GM08714 (cell line): ENCODE data around the gene BEGAIN.

ENCODE experiments used
- H3K4me3 ChIP-seq: fragments of 200-500 bp; sonication (Bioruptor generic); 2 replicates; pipeline ENCODE4 v1.5.1; 2014; ENCODE audit warnings: mild to moderate bottlenecking, low read length, inconsistent platforms
- ZNF274 ChIP-seq: IDR thresholded peaks from 2 replicates; pipeline ENCODE4 v1.6.1; 2012; ENCODE audit warnings: mild to moderate bottlenecking, low read depth, low read length

BEGAIN gene

GRCh38 chr14:100593751-100594624 lies 6.8 kb upstream of the BEGAIN start:
- no peak for TF ChIP-seq ZNF274

DNA sequence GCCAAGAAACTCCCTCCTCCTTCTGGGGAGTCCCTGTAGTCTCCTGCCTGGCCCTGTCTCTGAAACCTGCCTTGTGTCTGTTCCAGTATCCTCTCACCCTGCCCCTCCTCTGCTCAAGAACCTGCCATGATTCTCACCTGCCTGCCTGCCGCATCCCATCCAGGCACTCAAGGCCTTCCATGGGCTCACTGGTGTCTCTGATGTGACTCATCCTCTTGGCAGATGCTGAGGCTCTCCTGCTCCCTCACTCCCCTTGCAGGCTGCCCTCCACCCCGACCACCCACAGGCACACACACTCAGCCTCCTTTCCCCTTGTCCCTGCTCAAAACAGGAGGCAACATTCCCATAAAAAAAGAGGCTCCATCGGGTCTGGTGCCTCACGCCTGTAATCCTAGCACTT lies 5.8 kb upstream of the BEGAIN start:
- H3K4me3 ChIP-seq, result no peak overlapping the region
- no peak for TF ChIP-seq ZNF274

More at GRCh38 chr14:100593751-100594624, 6.8 kb upstream of the BEGAIN start:
- H3K4me3 ChIP-seq, result no peak overlapping the region

DNA sequence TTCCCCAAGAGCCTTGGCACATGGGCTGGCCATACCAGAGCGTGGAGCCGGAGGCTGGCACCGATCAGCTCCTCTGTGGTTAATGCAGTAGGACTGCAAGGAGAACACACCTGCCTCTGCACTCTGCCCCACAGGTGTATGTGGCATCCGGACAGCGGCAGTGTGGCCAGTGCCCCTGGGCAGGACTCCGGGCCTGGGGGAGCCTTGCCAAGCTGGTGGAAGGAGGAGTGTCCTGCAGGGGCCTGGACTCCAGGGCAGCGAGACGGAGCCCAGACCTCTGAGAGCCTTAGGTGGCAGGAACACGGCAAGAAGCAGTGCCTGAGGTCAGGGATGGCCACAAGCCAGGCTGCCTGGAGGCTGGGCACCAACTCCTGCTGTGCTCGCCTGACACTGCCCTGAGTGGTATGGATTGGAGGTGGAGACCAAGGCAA lies 5.3 kb upstream of the BEGAIN start:
- H3K4me3 ChIP-seq, result no peak overlapping the region
- no peak for TF ChIP-seq ZNF274

- no peak overlapping the region for H3K4me3 ChIP-seq
- TF ChIP-seq ZNF274, result no peak
Measured at GRCh38 chr14:100591453-100592371, 4.5 kb upstream of the BEGAIN start.

DNA sequence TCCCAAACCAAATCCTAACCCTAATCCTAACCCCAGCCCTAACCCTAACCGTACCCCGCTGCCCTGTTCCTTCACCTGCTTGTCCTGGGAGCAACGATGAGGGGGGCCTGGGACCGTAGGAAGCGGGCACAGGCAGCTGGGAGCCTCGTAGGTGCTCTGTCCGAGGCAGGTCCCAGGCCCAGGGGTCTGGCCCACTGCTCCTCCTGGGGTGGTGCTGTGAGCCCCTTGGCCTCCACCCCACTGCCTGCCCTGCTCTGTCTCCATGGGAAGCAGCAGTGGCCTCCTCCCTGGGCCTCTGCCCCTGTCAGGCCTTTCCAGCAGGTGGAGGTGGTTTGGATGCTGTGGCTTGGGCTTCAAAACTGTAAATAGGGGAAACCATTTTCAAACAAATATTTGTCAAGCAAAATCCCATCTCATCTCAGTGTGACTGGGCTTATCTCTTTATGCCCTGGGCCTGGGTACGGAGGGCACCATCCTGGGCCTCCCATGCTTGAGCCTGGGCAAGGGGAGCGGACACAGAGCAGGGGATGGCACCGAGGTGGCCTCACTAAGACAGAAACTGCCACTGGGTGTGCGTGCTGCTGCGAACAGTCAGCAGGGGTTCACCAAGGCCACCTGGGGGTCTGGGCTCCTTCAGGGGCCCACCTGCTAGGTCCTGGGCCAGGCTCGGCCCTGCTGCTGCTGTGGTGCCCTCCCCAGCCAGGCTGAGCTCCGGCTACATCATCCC lies 3.7 kb upstream of the BEGAIN start:
- H3K4me3 ChIP-seq, result no peak overlapping the region
- TF ChIP-seq ZNF274, result no peak

DNA sequence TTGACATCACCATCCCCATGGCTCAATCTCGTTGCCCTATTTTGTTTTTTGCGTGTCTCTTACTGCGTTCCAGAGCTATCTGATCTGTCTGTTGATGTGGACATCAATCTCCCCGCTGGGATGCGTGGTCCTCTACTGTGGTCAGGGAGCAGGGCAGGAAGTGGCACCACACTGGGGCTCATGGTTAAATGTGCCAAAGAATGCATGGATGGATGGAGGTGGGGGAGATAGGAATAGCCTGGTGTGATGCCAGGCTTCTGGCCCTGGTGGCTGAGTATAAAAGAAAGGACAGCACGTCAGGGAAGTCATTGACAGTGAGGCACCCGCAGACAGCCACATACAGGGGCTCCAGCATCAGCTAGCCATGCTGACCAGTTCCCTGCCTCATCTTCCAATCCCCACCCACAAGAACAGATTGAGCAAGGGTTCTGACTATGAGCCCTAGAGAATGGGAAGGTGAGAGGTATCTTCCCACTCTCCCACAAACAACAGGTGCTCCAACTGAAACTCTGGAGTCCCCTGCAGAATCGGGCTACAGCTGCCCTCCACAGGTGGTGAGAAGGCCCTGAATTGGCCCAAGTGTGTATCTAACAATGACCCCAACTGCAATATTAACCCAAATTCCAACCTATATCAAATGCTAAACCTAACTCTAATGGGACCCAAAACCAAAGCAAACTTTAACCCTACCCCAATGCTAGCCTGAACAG lies 2.7 kb upstream of the BEGAIN start:
- H3K4me3 ChIP-seq, result no peak overlapping the region
- no peak for TF ChIP-seq ZNF274

- TF ChIP-seq ZNF274, result no peak
- no peak overlapping the region for H3K4me3 ChIP-seq
Measured at GRCh38 chr14:100589071-100589759, 2.0 kb upstream of the BEGAIN start.

DNA sequence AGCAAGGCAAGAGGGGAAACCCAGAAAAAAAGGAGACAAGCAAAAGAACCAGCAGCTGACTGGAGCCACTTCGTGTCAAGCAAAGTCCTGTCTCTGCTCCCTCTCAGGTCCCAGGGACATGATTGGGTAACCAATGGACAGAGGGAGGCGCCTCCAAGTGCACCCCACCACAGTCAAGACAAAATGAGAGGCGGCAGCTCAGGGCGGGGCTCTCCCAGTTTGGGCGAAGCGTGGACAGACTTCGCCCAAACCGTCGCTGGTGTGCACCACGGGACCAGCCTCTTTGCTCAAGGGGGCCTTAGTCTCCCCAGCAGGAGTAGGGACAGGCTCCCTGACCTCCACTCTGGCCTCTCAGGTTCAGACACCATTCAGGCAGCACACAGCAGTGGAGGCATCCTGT lies 1.5 kb upstream of the BEGAIN start:
- no peak overlapping the region for H3K4me3 ChIP-seq

DNA sequence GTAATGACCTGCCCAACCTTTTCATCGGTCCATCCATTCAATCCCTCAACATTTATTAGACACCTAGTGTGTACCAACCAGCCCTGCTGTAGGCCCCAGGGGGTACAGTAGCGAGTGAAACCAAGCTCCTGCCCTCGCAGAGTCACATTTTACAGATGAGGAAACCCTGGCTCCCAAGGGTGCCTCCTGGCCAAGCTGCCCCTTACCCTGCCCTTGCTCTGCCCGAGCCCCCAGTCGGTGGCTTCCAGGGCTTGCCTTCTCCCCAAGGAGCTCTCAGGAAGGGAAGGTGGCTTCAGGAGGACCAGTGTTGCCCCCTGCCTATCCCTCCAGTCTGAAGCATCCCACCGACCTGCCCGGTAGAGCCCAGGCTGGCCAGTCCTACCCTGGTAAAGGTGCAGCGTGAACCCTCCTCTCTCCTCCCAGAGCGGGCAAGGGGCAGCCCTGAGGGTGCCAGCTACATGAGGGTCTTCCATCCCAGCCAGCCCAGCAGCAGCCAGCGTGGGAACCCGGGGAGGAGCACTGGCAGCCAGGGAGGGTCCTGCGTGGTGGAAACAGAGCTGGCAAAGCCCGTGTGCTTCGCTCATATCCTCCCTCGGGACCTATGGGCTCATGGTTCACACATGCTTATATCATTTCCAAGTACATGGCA lies 670 bp upstream of the BEGAIN start:
- H3K4me3 ChIP-seq, result no peak overlapping the region

More for the DNA sequence above, 1.5 kb upstream of the BEGAIN start:
- TF ChIP-seq ZNF274, result no peak

GRCh38 chr14:100586403-100587085 lies 673 bp downstream of the BEGAIN start:
- H3K4me3 ChIP-seq, result peak overlapping the region; percentile 13; the same call in 1 of the 2 replicates
- TF ChIP-seq ZNF274, result no peak

More for the DNA sequence above, 670 bp upstream of the BEGAIN start:
- no peak for TF ChIP-seq ZNF274

GRCh38 chr14:100586153-100586402 lies 1.1 kb downstream of the BEGAIN start:
- no peak for TF ChIP-seq ZNF274
- no peak overlapping the region for H3K4me3 ChIP-seq
